Calu3 (cell line): Measurements from ENCODE around the gene ACSL4. TPM values are rescaled to one million over a fixed set of nuclear protein-coding genes. Genes with fewer than 3 reads are reported as not detected.
"Not testable (repeated sequence)": the region's sequence is repeated elsewhere in the genome, so short reads cannot be mapped to it uniquely, and the experiment has no call there.

Source experiments
- BruUV-seq: library from RNA; stranded (reverse); fragments of 400-500 nt; replicated peaks from 2 replicates; lab custom pipeline; 2021; lab: Mats Ljungman, UMichigan
- CTCF ChIA-PET: fragments of 300-600 bp; sonication (Branson Sonifier 250); formaldehyde crosslinking; loops from one replicate; lab custom pipeline; 2022; ENCODE audit warnings: antibody characterized with exemption; lab: Charles Lee
- DNase-seq: peaks from one replicate; pipeline ENCODE4 v3.0.0; 2022
- H3K27ac Mint-ChIP-seq: one replicate; pipeline ENCODE4 v1.8.0; 2022; ENCODE audit warnings: mixed read lengths; ENCODE audit not compliant: unreplicated experiment
- H3K27me3 Mint-ChIP-seq: one replicate; pipeline ENCODE4 v1.8.0; 2022; ENCODE audit warnings: mixed read lengths; ENCODE audit not compliant: unreplicated experiment
- H3K36me3 Mint-ChIP-seq: one replicate; pipeline ENCODE4 v1.8.0; 2022; ENCODE audit warnings: mild to moderate bottlenecking, moderate library complexity, mixed read lengths; ENCODE audit not compliant: insufficient read depth, unreplicated experiment
- H3K4me1 Mint-ChIP-seq: one replicate; pipeline ENCODE4 v1.8.0; 2022; ENCODE audit warnings: mild to moderate bottlenecking, low read depth, mixed read lengths; ENCODE audit not compliant: unreplicated experiment
- H3K4me3 Mint-ChIP-seq: one replicate; pipeline ENCODE4 v1.8.0; 2022; ENCODE audit warnings: mild to moderate bottlenecking, low read depth, moderate library complexity, mixed read lengths; ENCODE audit not compliant: unreplicated experiment
- H3K9me3 Mint-ChIP-seq: one replicate; pipeline ENCODE4 v1.8.0; 2022; ENCODE audit warnings: low read depth, mixed read lengths; ENCODE audit not compliant: unreplicated experiment
- CTCF ChIP-seq: fragments of 200-600 bp; IDR thresholded peaks from one replicate; pipeline ENCODE4 v1.8.0; 2022; ENCODE audit warnings: antibody characterized with exemption; ENCODE audit not compliant: unreplicated experiment
- intact Hi-C: fragments of 100-400 bp; cut with micrococcal nuclease; formaldehyde crosslinking; loops from one replicate; pipeline ENCODE4 v1.10.0; 2022; ENCODE audit not compliant: unreplicated experiment
- total RNA-seq: library from RNA; stranded (reverse); gene quantifications from 2 replicates; pipeline ENCODE4 v1.2.3, GENCODE V29; 2022

ACSL4 gene
- total RNA-seq, 1 experiment from 2014 or later: 64.8 TPM

GRCh38 chrX:109643687-109644086, 89.4 kb downstream of the ACSL4 start:
- no peaks in the 10 kb centered on the region for H3K27me3 Mint-ChIP-seq
- BruUV-seq: no TSS peak
- H3K4me1 Mint-ChIP-seq: no peaks in the 10 kb centered on the region
- H3K27ac Mint-ChIP-seq: no peak overlapping the region
- no peak overlapping the region for H3K4me3 Mint-ChIP-seq
- CTCF ChIA-PET: interaction anchor here (0.8 kb wide), 1 partner anchor 55 kb away, joined by 3 read pairs; no protein-coding TSS in a partner anchor
- intact Hi-C loops: no loop called here
- H3K9me3 Mint-ChIP-seq: peaks cover 3% of the 10 kb centered on the region
- TF ChIP-seq CTCF: no peak
- H3K36me3 Mint-ChIP-seq: no peaks in the 10 kb centered on the region
- no peak for DNase-seq

DNA sequence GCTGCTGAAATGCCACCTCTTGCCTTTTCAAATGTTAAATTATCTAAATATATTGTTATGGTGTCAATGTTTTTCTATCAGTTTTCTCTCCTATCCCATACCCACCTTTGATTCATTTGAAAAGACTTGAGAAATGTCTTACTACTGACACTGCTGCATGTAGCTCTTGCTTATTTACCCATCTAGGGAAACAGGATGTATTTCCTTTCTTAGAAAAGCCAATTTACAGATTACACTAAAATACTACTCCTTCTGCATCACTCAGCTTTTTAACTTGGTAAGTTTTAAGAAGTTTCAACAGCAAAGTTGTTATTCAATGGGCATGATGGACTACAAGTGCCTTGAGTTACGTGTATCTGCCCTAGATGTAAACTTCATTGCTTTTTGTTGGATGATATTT, 94.9 kb downstream of the ACSL4 start:
- H3K4me3 Mint-ChIP-seq: no peak overlapping the region
- no peak for TF ChIP-seq CTCF
- intact Hi-C loops: loop anchor here (5.0 kb wide), 1 partner anchor 249 kb away; no protein-coding TSS in a partner anchor
- no peaks in the 10 kb centered on the region for H3K27me3 Mint-ChIP-seq
- H3K9me3 Mint-ChIP-seq: no peaks in the 10 kb centered on the region
- no peaks in the 10 kb centered on the region for H3K4me1 Mint-ChIP-seq
- H3K27ac Mint-ChIP-seq: no peak overlapping the region
- H3K36me3 Mint-ChIP-seq: no peaks in the 10 kb centered on the region
- no peak for DNase-seq
- CTCF ChIA-PET: no interaction called here
- no TSS peak for BruUV-seq

DNA sequence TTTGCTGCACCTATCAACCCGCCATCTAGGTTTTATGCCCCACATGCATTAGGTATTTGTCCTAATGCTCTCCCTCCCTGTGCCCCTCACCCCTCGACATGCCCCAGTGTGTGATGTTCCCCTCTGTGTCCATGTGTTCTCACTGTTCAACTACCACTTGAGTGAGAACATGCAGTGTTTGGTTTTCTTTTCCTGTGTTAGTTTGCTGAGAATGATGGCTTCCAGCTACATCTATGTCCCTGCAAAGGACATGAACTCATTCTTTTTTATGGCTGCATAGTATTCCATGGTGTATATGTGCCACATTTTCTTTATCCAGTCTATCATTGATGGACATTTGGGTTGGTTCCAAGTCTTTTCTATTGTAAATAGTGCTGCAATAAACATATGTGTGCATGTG, 95.6 kb downstream of the ACSL4 start:
- DNase-seq, H3K4me1 Mint-ChIP-seq, H3K4me3 Mint-ChIP-seq, H3K36me3 Mint-ChIP-seq, CTCF ChIA-PET, H3K27me3 Mint-ChIP-seq, BruUV-seq, H3K27ac Mint-ChIP-seq, H3K9me3 Mint-ChIP-seq: not testable (repeated sequence)
- intact Hi-C loops: loop anchor here (5.0 kb wide), 1 partner anchor 250 kb away; no protein-coding TSS in a partner anchor

- intact Hi-C loops: loop anchor here (5.0 kb wide), 1 partner anchor 252 kb away; no protein-coding TSS in a partner anchor
- BruUV-seq: no TSS peak
- H3K4me3 Mint-ChIP-seq: no peak overlapping the region
- peak; percentile 52 for TF ChIP-seq CTCF
- H3K27ac Mint-ChIP-seq: no peak overlapping the region
- H3K36me3 Mint-ChIP-seq: no peaks in the 10 kb centered on the region
- no peaks in the 10 kb centered on the region for H3K9me3 Mint-ChIP-seq
- H3K27me3 Mint-ChIP-seq: no peaks in the 10 kb centered on the region
- CTCF ChIA-PET: interaction anchor here (0.6 to 1.9 kb wide), 3 partner anchors 39 to 256 kb away, joined by 3 to 9 read pairs (median 6); no protein-coding TSS in a partner anchor
- H3K4me1 Mint-ChIP-seq: no peaks in the 10 kb centered on the region
- peak; percentile 5 for DNase-seq
Measured at GRCh38 chrX:109635146-109635545, 97.9 kb downstream of the ACSL4 start.

DNA sequence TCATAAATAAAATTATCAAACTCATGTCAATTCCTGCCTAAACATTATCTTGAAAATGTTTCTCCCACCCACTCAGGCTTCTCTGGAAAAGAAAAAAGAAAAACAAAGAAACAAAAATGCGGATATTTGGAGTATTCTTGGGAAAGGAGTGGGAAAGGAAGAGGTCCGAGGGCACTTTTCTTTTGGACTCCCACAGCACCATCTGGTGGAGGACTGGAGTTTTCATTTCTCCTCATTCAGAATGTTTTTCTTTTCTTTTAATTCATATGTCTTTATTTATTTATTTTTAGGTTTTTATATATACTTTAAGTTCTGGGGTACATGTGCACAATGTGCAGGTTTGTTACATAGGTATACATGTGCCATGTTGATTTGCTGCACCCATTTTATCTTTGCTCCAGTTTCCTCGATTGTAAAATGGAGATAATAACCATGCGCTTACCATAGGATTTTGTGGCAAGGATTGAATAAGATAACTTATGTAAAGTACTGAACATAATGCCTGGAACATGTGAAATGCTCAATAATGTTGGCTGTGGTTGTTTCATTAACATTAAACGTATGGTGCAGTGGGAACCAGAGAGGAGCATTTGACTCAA, 100.1 kb downstream of the ACSL4 start:
- intact Hi-C loops: loop anchor here (1.0 to 5.0 kb wide), 2 partner anchors 96 to 148 kb away; partner anchors contain the start of gene NXT2
- H3K36me3 Mint-ChIP-seq: no peaks in the 10 kb centered on the region
- H3K9me3 Mint-ChIP-seq: no peaks in the 10 kb centered on the region
- no TSS peak for BruUV-seq
- H3K4me1 Mint-ChIP-seq: no peaks in the 10 kb centered on the region
- DNase-seq: peak; percentile 42
- TF ChIP-seq CTCF: peak; percentile 17
- H3K27me3 Mint-ChIP-seq: no peaks in the 10 kb centered on the region
- H3K27ac Mint-ChIP-seq: no peak overlapping the region
- no peak overlapping the region for H3K4me3 Mint-ChIP-seq
- CTCF ChIA-PET: interaction anchor here (0.9 kb wide), 1 partner anchor 148 kb away, joined by 3 read pairs; no protein-coding TSS in a partner anchor
